Measurements from ENCODE around the gene ATF7IP2.

- TF ChIP-seq CTCF (IDR thresholded peaks at IDR 0.05) (no peak), POLR2A (IDR thresholded peaks at IDR 0.05) (no peak)
These were observed 61.4 kb downstream of the ATF7IP2 start for GRCh38 chr16:10447289-10447688.

All from adrenal gland (tissue), 5 donors.